Aorta (tissue), 5 donors: ENCODE data around the gene USPL1. TPM values are rescaled to one million over a fixed set of nuclear protein-coding genes. Genes with fewer than 3 reads are reported as not detected.
"Not testable (repeated sequence)": the region's sequence is repeated elsewhere in the genome, so short reads cannot be mapped to it uniquely, and the experiment has no call there.

ENCODE experiments used
- ATAC-seq: fragments of 200-7000 bp; cut with Tn5 transposase; one replicate; pipeline ENCODE4 v1.9.1; 2022; ENCODE audit warnings: moderate library complexity; ENCODE audit not compliant: low FRiP score
- DNase-seq, 2 donors: peaks; one replicate each; pipeline ENCODE4 v3.0.0-alpha.2; 2020
- H3K27ac ChIP-seq, 2 donors: one replicate each; pipeline ENCODE4 v1.5.1; 2013; ENCODE audit warnings: low read length in 2 of 2, mild to moderate bottlenecking in 2 of 2, moderate library complexity in 2 of 2, control low read depth in 1 of 2, inconsistent platforms in 1 of 2, low read depth in 1 of 2
- H3K27me3 ChIP-seq, 2 donors: one replicate each; pipeline ENCODE4 v1.6.1; 2013; ENCODE audit warnings: control low read depth in 1 of 2, low read length in 1 of 2, mild to moderate bottlenecking in 1 of 2, moderate library complexity in 1 of 2; ENCODE audit not compliant: insufficient read depth in 2 of 2, control insufficient read depth in 1 of 2
- H3K36me3 ChIP-seq, 2 donors: one replicate each; pipeline ENCODE4 v1.6.1; 2013; ENCODE audit warnings: control low read depth in 1 of 2, low read length in 1 of 2, mild to moderate bottlenecking in 1 of 2; ENCODE audit not compliant: insufficient read depth in 2 of 2, control insufficient read depth in 1 of 2
- H3K4me1 ChIP-seq, 2 donors: one replicate each; pipeline ENCODE4 v1.6.1; 2013; ENCODE audit warnings: low read length in 2 of 2, control low read depth in 1 of 2, mild to moderate bottlenecking in 1 of 2, moderate library complexity in 1 of 2; ENCODE audit not compliant: insufficient read depth in 2 of 2, control insufficient read depth in 1 of 2
- H3K4me3 ChIP-seq, 2 donors: one replicate each; pipeline ENCODE4 v1.5.1; 2013; ENCODE audit warnings: low read length in 2 of 2, control low read depth in 1 of 2, mild to moderate bottlenecking in 1 of 2
- H3K9me3 ChIP-seq: one replicate; pipeline ENCODE4 v1.6.1; 2013; ENCODE audit warnings: mild to moderate bottlenecking, low read length; ENCODE audit not compliant: control insufficient read depth
- WGBS, 2 donors: extraction: QIAGEN DNeasy Blood & Tissue Kit; methylation state at CpG; one replicate each; pipeline ENCODE4 v1.1.7; 2013; 5-methylcytosine and 5-hydroxymethylcytosine counted together
- intact Hi-C, 2 donors: fragments of 100-400 bp; cut with DNase I; formaldehyde crosslinking; loops; one replicate each; pipeline versions ENCODE4 v1.14.2 to v1.15.0; 2022
- polyA plus RNA-seq, 2 donors: library from polyadenylated mRNA; stranded (reverse); fragments of 200-250 nt; gene quantifications; one replicate each; pipeline ENCODE4 v1.2.3, GENCODE V29; 2013
- total RNA-seq, 2 donors: library from RNA; stranded (reverse); fragmentation: NEBNext Ultra II Directional; extraction: Animal tissue kit (Norgen Biotek cat#: 25700); gene quantifications; one replicate each; pipeline ENCODE4 v1.2.1, GENCODE V29; 2021
- donor health status: healthy with polysubstance abuse.
- donor health status: Bipolar disorder and iron deficiency.
- donor health status: DM: no; HTN: no; CAD: no.
- donor health status: DM: no; HTN: no; CAD: no.
- donor health status: DM: yes; HTN: yes; CAD: no.

The USPL1 gene
- total and polyA plus RNA-seq, 4 donors = 3.3 to 18.8 (median 11.1) TPM

DNA sequence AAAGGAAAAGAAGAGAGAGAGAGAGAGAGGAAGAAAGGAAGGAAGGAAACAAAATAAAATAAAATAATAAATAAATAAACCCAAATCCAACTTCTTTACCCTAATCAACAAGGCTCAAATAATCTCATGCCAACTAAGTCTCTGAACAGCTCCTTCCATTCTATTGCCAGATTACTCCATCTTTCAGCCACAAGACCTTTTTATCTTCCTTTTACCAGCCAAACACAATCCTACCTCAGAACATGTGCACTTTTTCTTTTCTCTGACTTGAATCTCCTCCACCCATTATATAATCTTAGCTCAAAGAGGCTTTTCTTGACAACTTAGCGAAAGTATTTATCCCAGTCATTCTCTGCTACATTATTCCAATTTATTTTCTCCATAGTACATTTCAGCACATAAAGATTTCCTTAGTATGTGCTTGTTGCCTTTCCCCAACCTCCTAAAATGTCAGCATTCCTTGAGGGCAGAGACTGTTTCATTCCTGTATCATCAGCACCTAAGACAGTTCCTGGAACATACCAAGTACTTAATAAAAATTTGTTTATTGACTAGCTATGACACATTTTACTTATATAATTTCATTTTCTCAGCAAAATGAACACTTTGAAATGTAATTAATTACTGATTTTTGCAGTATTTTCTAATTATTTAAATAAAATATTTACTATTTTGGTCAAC lies 33.5 kb upstream of the USPL1 start:
- Histone ChIP-seq H3K4me1 (no peaks in the 10 kb centered on the region), H3K9me3 (no peaks in the 10 kb centered on the region), H3K27ac (no peak overlapping the region), H3K27me3 (no peaks in the 10 kb centered on the region), H3K36me3 (no peaks in the 10 kb centered on the region), H3K4me3 (no peak overlapping the region)
- intact Hi-C loops = no loop called here
- WGBS, 2 donors = 93 to 100% methylated on average over 1 of the region's 1 CpG
- no peak for ATAC-seq
- no peak for DNase-seq

DNA sequence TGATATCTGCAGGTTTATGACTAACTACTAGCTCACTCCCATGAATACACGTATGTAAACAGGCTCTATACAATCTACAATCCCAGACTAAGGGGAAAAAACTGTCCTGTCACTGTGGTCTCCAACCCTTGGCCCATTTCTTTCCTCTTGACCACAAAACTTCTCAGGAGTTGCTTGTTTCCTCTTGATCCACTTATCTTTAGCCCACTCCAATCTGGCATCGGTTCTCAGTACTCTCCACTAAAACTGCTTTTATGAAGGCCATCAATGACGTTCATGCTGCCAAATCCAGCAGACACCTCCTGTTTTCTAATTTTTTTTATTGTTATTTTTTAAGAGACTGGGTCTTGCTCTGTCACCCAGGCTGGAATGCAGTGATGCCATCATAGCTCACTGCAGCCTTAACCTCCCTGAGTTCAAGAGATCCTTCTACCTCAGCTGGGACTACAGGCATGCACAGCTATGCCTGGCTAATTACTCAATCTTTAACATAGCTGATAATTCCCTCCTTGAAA lies 31.9 kb upstream of the USPL1 start:
- WGBS, 2 donors = 64 to 71% methylated on average over 3 of the region's 3 CpGs
- intact Hi-C loops = no loop called here

DNA sequence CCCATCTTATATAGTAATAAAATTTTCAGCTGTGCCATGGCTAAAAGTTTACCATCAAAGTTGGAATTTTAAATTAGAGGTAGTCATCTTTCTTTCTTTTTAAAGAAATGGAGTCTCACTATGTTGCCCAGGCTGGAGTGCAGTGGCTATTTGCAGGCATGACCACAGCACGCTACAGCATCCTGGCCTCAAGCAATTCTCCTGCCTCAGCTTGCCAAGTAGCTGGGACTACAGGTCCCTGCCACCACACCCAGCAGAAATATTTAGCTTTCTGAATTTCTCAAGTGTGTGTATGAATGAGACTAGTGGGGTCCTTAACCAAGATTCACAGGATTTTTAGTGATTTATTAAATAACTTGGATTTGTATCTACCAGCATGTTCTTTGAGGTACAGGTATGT lies 30.5 kb upstream of the USPL1 start:
- no peak for DNase-seq

More for the DNA sequence above, 31.9 kb upstream of the USPL1 start:
- Histone ChIP-seq H3K4me3 (no peak overlapping the region), H3K27ac (no peak overlapping the region), H3K36me3 (no peaks in the 10 kb centered on the region), H3K9me3 (no peaks in the 10 kb centered on the region), H3K4me1 (no peaks in the 10 kb centered on the region), H3K27me3 (no peaks in the 10 kb centered on the region)
- ATAC-seq (no peak), DNase-seq (no peak)

DNA sequence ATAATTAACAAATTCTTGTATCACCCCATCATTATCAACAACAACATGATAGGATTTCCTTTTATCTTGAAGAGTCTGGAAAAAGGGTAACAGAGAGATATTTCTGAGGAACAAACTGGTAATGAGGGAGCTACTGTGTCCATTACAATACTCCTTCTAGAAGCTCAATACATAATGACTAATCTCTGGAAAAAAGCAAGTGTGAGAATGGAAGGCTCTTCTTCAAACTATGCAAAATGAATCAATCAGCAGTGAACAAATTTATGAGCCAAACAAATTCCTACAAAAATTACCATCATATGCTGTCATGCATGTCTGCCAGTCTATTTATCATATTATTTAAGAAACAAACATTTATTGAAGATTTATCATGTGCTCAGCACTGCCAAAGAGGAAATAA lies 30.0 kb upstream of the USPL1 start:
- Histone ChIP-seq H3K4me1 (no peaks in the 10 kb centered on the region), H3K9me3 (no peaks in the 10 kb centered on the region), H3K36me3 (no peaks in the 10 kb centered on the region), H3K4me3 (no peak overlapping the region), H3K27ac (no peak overlapping the region), H3K27me3 (no peaks in the 10 kb centered on the region)
- ATAC-seq = no peak
- intact Hi-C loops = no loop called here
- no peak for DNase-seq

More for the DNA sequence above, 30.5 kb upstream of the USPL1 start:
- WGBS, 2 donors = 85 to 94% methylated on average over 1 of the region's 1 CpG
- intact Hi-C loops = no loop called here
- no peaks in the 10 kb centered on the region for H3K4me1 ChIP-seq
- H3K27ac ChIP-seq = no peak overlapping the region
- H3K4me3 ChIP-seq = no peak overlapping the region
- no peaks in the 10 kb centered on the region for H3K36me3 ChIP-seq
- no peaks in the 10 kb centered on the region for H3K27me3 ChIP-seq
- no peaks in the 10 kb centered on the region for H3K9me3 ChIP-seq
- ATAC-seq = no peak

DNA sequence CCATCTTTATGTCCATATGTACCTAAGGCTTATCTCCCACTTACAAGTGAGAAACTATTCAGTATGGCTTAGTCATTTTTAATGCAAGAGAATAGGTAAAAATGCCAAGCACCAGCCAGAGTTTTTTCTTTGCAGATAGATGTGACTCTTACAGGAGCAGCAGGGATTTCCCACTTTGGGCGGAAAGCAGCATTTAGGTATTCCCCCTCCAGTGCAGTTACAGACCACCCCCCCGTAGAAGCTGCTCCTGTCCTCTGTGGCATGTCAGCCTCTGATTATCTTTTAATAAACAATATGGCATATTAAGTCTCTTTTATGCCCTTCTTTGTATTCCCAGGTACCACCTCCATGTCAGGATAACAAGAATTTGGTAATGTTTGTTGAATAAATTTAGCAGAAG lies 24.7 kb upstream of the USPL1 start:
- Histone ChIP-seq H3K27me3 (no peaks in the 10 kb centered on the region), H3K9me3 (no peaks in the 10 kb centered on the region), H3K4me1 (no peaks in the 10 kb centered on the region), H3K4me3 (no peak overlapping the region), H3K36me3 (no peaks in the 10 kb centered on the region), H3K27ac (no peak overlapping the region)
- ATAC-seq (no peak), DNase-seq (no peak)
- WGBS, 2 donors = 84 to 88% methylated on average over 2 of the region's 2 CpGs
- intact Hi-C loops = no loop called here

DNA sequence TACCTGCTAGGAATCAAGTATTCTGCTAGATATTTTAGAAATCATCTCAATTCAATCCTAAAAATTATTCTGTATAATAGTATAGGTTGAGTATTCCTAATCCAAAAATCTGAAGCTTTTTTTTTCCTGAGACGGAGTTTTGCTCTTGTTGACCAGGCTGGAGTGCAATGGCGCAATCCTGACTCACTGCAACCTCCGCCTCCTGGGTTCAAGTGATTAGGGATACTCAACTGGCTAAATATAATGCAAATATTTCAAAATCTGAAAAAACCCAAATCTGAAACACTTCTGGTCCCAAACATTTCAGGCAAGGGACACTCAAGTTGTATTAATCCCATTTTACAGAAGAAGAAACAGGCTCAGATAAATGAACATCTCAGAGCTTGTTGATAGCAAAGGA lies 17.2 kb upstream of the USPL1 start:
- Histone ChIP-seq H3K4me3 (no peak overlapping the region), H3K9me3 (no peaks in the 10 kb centered on the region), H3K4me1 (no peaks in the 10 kb centered on the region), H3K27ac (no peak overlapping the region), H3K27me3 (no peaks in the 10 kb centered on the region), H3K36me3 (no peaks in the 10 kb centered on the region)
- WGBS, 2 donors = 94 to 97% methylated on average over 3 of the region's 3 CpGs
- DNase-seq = no peak
- ATAC-seq = no peak
- intact Hi-C loops = no loop called here

DNA sequence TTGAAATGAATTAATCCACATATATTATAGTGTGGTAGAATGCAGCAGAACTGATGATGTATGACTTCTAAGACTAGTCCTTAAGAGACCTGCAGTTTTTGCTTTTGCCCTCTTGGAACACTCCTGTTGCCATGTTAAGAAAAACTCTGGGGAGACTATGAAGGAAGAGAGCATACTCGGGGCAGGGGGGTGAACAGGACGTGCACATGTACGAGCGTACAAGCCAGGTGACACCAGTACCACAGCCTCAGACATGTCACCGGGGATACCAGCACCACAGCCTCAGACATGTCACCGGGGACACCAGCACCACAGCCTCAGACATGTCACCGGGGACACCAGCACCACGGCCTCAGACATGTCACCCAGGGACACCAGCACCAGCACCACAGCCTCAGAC lies 15.9 kb upstream of the USPL1 start:
- Histone ChIP-seq H3K4me3 (no peak overlapping the region), H3K27me3 (no peaks in the 10 kb centered on the region), H3K36me3 (no peaks in the 10 kb centered on the region), H3K4me1 (no peaks in the 10 kb centered on the region), H3K27ac (no peak overlapping the region), H3K9me3 (no peaks in the 10 kb centered on the region)
- ATAC-seq (no peak), DNase-seq (no peak)
- 89 to 93% methylated on average over 8 of the region's 8 CpGs for WGBS, 2 donors
- intact Hi-C loops = no loop called here

DNA sequence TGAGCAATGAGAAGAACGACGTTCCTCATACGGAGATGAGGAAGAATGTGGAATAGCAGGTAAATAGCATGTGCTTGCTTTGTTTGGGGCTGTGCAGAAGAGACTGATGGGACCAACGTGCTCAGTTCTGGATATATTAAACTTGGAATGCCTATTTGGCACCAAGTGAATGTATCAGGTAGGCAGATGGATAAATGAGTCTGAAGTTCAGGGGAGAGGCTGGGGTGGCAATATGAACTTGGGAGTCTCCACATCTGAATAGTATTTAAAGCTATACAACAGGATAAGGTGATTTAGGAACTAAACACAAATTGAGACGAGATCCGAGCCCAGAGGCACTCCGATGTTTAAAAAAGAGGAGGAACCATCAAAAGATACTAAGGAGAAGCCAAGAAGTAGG lies 12.7 kb upstream of the USPL1 start:
- no peaks in the 10 kb centered on the region for H3K27me3 ChIP-seq
- H3K27ac ChIP-seq = no peak overlapping the region
- intact Hi-C loops = no loop called here
- DNase-seq (no peak), ATAC-seq (no peak)
- H3K4me3 ChIP-seq = no peak overlapping the region
- H3K9me3 ChIP-seq = no peaks in the 10 kb centered on the region
- H3K4me1 ChIP-seq = no peaks in the 10 kb centered on the region
- 92% methylated on average over 7 of the region's 7 CpGs for WGBS, 2 donors
- no peaks in the 10 kb centered on the region for H3K36me3 ChIP-seq

DNA sequence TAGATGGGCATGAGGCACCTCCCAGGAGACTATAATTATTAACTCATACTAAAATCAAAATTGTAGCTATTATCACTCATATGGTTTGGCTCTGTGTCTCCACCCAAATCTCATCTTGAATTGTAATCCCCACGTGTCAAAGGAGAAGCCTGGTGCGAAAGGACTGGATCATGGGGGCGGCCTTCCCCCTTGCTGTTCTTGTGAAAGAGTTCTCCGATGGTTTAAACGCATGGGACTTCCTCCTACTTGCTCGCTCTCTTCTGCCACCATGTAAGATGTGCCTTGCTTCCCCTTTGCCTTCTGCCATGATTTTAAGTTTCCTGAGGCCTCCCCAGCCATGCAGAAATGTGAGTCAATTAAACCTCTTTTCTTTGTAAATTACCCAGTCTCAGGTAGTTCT lies 10.5 kb upstream of the USPL1 start:
- H3K27me3 ChIP-seq, intact Hi-C loops, H3K36me3 ChIP-seq, H3K4me1 ChIP-seq, DNase-seq, ATAC-seq, H3K4me3 ChIP-seq, H3K27ac ChIP-seq, H3K9me3 ChIP-seq: not testable (repeated sequence)
- 94% methylated on average over 6 of the region's 6 CpGs for WGBS, 2 donors
